Activated CD8-positive, alpha-beta memory T cell treated with anti-CD3 and anti-CD28 coated beads, Interleukin-2, amount 50 U/mL, for 48 hours (primary cell): ENCODE measurements around the gene TAS2R16.

Source experiments
- DNase-seq: peaks from one replicate; pipeline ENCODE4 v3.0.0-alpha.2; 2020

Gene TAS2R16, protein sequence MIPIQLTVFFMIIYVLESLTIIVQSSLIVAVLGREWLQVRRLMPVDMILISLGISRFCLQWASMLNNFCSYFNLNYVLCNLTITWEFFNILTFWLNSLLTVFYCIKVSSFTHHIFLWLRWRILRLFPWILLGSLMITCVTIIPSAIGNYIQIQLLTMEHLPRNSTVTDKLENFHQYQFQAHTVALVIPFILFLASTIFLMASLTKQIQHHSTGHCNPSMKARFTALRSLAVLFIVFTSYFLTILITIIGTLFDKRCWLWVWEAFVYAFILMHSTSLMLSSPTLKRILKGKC

DNA sequence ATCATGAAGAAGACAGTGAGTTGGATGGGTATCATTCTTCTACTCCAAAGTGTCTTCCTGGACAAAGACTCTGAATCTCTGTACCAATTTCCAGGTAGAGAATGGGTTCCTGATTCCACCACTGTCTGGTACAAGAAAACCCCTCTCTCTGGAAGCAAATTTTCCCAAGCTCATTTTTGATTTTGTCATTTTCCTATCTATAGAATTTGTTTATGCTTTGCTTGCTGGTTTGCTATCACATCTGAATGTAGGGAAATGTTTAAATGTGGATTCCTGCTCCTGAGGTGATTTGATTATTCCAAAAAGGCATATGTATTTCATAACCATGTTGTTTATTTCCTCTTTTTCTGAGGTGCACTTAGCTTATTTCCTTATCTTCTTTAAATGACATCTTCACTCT is at the start of gene TAS2R16:
Gene TAS2R16 (minus strand): TSS at position 101 of the 400 bp plus-strand sequence. CDS start 66 bp downstream, at position 35.
- no peak for DNase-seq

- no peak for DNase-seq
Observed at GRCh38 chr7:123043642-123044041, 48.1 kb upstream of the TAS2R16 start.

DNA sequence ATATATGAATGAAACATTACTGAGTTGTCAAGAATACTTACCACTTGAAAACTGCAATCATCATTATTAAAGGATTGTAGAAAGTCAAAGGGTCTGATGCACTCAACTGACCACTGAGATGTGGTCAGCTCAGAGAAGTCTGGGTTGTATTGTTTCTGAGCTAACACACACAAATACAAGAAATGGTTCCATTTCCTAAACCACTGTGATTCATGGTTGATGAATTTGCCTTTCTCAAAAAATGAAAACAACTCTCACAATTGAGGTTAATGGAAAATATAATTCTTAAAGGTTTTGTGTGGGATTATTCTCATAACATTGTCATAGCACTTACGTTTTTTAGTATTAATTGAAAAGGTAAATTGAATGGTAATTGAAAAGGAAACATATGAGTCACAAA is 45.6 kb upstream of the TAS2R16 start:
- DNase-seq: no peak

DNA sequence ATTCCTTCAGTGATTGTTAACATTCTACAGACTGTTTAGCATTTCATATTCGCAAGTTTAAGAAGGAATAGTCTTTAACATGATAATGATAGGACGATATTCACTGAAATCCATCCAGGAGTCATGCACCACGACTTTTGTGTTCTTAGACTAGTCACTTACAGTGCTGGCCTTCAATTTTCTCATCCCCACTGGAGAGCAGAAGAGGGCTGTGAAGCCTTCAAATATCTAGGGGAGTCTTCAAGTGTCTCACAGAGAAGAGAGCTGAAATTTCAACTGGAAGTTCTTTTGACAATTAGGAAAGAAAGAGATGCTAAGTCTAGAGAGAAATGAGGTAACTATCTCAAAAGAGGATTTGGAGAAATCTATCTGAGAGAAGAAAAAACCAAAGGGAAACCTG is 43.8 kb upstream of the TAS2R16 start:
- DNase-seq: no peak

- DNase-seq: no peak
Observed at GRCh38 chr7:123034106-123034505, 38.6 kb upstream of the TAS2R16 start.

DNA sequence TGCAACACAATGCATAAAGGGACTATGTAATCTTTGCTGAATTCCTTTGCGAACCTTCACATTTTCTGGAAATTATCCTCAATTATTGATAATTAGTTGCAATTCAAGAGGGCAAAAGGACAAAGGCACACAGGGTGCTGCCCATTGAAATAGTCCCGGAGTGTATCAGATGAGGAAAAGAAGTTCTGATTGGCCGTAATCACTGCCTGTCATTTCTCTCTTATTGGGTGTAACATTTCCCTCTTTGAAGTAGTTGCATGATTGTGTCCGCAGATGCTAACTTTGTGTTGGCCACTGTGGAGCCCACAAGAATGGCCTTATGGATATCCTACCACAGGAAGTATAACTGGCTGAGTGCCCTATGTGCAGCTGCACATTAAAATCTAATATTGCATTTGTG is 35.1 kb upstream of the TAS2R16 start:
- no peak for DNase-seq

DNA sequence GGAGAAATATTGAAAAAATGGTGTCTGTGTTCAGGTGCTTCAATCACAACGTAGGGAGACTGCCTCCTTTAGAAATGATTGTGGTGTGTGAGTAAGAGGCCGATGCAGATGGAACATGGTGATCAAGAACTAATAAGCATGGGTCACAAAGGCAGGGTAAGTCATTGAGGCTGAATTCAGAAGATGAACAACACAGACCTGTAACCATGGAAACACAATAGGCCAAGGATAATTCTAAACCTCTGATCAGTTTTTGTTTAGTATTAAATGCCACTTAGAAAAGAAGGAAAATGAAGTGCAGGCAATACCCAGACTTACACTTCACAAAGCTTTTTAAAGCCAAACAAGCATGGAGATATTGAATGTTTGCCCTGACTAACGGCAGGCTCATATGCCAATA is 32.8 kb upstream of the TAS2R16 start:
- DNase-seq: no peak

DNA sequence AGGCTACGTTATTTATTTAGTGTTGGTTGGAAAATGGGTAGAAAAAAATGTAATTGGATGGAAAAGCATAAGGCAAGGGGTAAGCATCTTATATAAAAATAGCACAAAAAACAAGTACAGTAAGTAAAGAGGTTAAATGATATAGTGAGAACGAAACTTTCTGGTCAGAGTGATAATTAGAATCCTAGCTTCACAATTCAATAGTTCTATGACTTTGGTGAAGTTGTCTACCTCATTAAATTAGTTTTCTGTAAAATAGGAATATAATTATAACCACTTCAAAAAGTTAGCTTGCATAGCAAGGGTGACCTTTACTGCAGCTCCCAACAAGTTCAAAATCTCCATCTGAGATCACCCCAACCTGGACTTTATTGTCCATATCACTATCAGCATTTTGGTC is 30.8 kb upstream of the TAS2R16 start:
- no peak for DNase-seq

- DNase-seq: no peak
Observed at GRCh38 chr7:123024989-123025758, 29.7 kb upstream of the TAS2R16 start.

DNA sequence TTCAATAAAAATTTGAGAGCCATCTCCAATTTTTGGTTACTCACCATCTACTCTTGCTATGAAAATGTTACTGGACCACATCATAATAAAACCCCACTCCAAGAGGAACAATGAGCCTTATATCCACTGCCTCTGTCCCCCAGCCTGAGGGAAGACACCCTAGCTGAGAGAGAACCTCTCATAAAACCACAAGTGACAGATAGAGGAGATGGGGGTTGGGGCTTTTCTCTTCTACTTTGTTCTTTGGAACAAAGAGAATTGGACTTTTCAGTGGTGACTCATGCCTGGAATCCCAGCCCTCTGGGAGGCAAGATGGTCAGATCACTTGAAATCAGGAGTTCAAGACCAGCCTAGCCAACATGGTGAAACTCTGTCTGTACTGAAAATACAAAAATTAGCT is 27.6 kb upstream of the TAS2R16 start:
- DNase-seq: no peak

DNA sequence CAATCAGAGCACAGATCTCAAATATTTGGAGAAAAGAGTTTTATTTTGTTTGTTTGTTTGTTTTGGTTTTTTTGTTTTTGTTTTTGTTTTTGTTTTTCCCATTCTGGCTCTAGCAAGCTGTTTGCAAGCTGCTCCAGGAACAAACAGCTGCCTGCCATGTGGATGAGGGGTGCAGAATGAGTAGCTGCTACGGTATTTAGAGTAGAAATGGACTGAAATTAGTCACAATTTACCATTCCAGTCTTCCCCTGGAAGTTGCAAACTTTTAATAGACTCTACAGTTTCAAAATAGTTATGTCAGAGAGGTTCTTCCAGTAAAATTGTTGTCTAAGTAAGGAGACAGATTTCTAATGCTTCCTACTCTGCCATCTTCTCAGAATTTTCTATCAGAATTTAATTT is 27.1 kb upstream of the TAS2R16 start:
- DNase-seq: no peak

DNA sequence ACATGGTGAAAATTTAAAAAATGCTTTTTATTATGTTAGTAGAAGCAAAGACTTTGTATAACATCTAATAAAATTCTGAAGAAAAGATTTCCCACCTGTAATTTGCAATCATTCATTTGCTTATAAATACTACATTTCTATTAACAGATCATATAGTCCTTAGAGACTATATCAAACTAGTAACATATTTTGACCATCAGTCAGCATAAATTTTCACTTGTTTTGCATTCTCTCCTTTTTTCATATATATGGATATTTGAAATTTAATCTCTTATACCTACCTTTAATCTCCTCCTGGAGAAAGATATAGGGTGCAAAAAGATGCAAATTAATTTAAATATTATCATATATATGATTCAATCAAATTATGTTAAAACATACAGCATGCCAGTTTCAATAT is 16.9 kb upstream of the TAS2R16 start:
- DNase-seq: no peak

DNA sequence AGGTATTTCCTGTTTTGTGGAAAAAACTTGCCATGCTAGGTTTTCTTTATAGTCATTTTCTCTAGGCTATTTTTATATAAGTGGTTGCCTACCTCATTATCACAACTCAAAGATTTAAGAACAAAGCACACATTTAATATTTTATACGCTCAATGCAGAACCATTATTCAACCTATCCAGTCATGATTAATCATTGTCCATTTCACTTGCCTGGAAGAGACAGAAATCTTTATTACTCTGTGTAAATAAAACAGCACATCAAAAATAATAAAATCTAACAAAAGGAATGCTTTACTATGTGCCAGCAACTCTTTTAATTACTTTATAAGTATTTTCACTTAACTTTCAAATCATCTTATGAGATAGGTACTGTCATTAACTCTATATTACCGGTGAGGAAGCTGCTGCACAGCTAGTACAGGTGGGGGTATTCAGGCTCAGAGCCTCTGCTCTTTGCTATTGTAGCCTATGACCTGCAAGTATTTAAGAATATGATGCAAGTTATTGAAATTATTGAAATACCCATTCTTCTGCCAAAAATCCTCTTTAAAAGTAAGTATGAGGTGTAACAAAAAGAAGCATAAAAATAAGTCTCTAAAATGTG is 16.4 kb upstream of the TAS2R16 start:
- DNase-seq: no peak

DNA sequence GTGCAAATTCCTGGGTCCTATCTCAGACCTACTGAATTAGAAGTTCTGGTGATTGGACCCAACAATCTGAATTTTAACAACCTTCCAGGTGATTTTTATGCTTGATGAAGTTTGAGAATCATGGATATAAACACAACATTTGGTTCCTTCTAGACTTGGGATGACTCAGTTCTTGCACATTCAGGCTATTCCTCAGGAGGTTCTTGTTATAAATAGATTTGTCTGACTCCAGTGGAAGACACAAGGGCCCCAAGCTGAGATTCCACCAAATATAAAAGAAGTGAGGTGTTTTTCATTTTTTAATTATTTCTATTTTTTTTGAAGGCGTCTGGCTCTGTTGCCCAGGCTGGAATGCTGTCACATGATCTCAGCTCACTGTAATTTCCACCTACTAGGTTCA is 9.4 kb upstream of the TAS2R16 start:
- no peak for DNase-seq

DNA sequence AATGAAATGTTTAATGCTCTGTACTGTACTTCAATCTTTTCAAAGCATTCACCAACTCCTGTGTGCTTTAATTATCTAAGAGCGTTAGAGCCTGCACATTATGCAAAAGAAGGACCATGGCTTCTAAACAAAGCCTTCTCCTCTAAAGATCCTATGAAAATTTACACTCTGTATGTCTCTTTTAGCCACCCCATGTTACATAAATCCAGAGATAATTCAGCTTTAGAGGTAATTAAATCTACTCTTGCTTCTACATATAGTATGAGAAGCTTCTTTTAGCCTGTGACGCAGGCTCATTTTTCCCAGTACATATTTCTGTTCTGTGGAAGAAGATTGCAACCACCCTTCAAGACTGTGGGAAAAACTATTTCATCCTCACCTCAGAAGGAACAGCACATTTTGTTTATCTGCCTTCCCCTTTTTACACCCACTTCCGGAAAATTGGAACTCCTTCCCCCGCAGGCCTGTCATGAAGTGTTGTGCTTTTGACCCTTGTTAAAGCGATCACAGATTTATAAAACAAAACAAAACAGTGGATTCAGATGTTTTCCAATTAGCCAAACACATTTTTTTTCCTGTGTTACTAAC is 8.1 kb upstream of the TAS2R16 start:
- no peak for DNase-seq

DNA sequence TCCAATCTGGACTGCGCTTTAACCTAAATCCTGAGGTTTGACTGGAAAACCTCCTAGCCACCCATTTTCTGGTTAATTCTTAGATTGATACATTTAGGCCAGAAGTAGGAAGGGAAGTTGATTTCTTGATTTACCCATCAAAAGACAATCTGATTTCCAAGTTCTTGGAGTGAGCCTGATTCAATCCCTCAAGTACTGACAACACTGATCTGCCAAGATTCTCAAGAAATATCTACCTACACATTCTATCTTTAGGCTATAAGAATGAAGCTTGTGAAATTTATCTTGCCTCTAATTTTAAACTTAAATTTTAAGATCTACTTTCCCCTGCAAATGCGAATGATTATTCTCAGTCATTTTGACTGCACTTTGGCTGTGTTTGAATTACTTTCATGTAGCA is 5.9 kb downstream of the TAS2R16 start:
- DNase-seq: no peak

DNA sequence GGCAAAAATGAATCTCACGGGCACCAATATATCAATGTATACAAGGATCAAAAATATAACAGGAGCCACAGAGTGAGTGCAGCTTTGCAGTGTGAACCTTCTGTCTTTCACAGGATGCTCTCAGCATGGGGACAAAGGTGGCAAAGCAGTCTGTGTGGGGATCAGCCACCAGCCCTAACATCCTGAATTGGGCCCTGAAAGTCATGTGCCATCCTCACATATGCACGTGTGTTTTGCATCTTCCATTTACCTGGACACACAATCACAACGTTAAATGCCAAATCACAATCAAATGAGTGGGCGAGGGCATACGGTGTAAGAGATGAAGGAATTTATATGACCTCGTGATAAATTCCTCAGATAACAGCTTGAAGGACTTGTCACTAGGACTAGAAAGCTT is 6.5 kb downstream of the TAS2R16 start:
- no peak for DNase-seq

DNA sequence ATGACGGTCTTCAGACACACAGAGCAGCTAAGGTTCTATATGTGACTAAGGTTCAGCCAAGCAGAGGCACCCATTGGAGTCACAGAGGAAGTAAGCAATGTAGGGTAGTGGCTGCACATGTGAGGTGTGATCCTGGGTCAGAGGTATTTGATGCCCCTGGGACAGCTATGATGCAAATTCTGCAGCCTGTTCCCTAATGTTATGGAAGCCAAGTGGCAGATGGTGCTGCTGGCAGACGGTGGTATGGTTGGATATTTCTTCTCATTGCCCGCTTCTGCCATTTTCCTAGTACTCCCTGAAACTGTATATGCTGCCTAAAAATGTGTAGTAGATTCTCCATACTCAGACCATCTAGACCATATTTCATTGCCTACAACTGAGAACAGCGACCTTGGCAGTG is 7.2 kb downstream of the TAS2R16 start:
- no peak for DNase-seq

- DNase-seq: no peak
Observed at GRCh38 chr7:122987463-122987862, 8.0 kb downstream of the TAS2R16 start.

GRCh38 chr7:122984021-122984420 is 11.5 kb downstream of the TAS2R16 start:
- no peak for DNase-seq

DNA sequence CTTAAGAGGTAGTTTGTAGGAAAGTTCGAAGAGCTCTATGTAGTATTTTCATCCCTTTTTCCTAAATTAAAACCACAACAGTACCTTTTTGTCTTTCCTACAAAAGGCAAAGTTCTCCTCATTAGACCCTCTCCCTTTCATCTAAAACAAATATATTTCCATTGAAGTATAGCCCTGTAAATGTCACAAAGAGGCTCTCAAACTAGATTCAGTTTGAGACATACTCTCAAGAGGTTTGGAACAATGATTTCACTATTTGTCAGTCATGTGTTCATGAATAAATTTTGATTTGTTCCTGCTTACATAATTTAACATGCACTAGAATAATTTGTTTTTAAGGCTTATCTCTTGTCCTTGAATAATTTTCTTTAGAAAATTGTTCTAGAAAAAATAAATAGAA is 12.2 kb downstream of the TAS2R16 start:
- DNase-seq: no peak

- DNase-seq: no peak
Observed at GRCh38 chr7:122975341-122975740, 20.2 kb downstream of the TAS2R16 start.

DNA sequence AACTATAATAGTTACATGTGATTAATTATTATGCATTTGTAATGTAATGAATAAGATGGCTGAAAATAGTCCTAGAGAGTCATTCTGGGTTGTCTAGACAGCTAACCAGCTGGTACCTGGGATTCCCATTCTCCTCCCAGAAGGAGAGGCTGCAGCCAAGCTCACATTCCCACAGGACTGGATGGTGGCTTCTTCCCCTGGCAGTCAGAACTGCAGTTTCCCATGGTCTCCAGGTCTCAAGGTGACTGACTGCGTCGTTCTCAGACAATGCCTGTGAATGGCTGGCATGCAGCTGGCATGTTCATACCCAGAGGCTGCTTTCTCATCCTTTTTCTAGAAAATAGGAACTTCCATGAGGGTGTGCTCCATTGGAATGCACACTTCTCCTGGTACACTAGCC is 21.3 kb downstream of the TAS2R16 start:
- DNase-seq: no peak

- no peak for DNase-seq
Observed at GRCh38 chr7:122972056-122972455, 23.4 kb downstream of the TAS2R16 start.
